Endothelial cell of umbilical vein (primary cell): ENCODE data around the gene SLCO2A1. TPM values are rescaled to one million over a fixed set of nuclear protein-coding genes. Genes with fewer than 3 reads are reported as not detected.
A peak's percentile ranks its signal among the peaks of the same experiment; 100 is the strongest.

Experiments
- BruUV-seq: library from RNA; stranded (reverse); fragments of 400-500 nt; replicated peaks from 2 replicates; lab custom pipeline; 2021; lab: Mats Ljungman, UMichigan
- CTCF ChIA-PET: fragments of 300-600, 350-600 bp; sonication (Branson Sonifier 250); formaldehyde crosslinking; loops from one replicate; lab custom pipeline; 2021; ENCODE audit warnings: antibody characterized with exemption, inconsistent platforms; lab: Charles Lee
- POLR2A ChIA-PET: fragments of 300-600, 350-600 bp; sonication (Branson Sonifier 250); formaldehyde crosslinking; loops from one replicate; lab custom pipeline; 2021; ENCODE audit warnings: antibody characterized with exemption, inconsistent platforms; lab: Charles Lee
- DNase-seq: peaks from one replicate; pipeline ENCODE4 v3.0.0-alpha.2; 2011; ENCODE audit warnings: low read depth, low spot score
- FAIRE-seq: peaks from 2 replicates; lab custom pipeline; 2011; peaks lifted over from hg19 to GRCh38; lab: Jason Lieb, UNC
- H2AFZ ChIP-seq: 2 replicates; pipeline ENCODE4 v1.6.0; 2012; ENCODE audit warnings: low read depth, low read length, control low read depth, inconsistent platforms
- H3K27ac ChIP-seq: 2 replicates; pipeline ENCODE4 v1.5.1; 2011; ENCODE audit warnings: low read depth, mild to moderate bottlenecking, control low read depth, low read length, moderate library complexity; ENCODE audit not compliant: insufficient read depth
- H3K27me3 ChIP-seq, 2 experiments: 2 replicates each; pipeline versions ENCODE4 v1.6.0 to v1.6.1; 2011; ENCODE audit warnings: low read length in 2 of 2, mixed read lengths in 1 of 2; ENCODE audit not compliant: control insufficient read depth in 2 of 2, insufficient read depth in 2 of 2
- H3K36me3 ChIP-seq, 2 experiments: 2 replicates in 1 of 2; 3 replicates in 1 of 2; pipeline ENCODE4 v1.5.1; 2011; ENCODE audit warnings: low read length in 2 of 2, mild to moderate bottlenecking in 1 of 2, moderate library complexity in 1 of 2; ENCODE audit not compliant: control insufficient read depth in 2 of 2, insufficient read depth in 2 of 2; ENCODE audit errors: extremely low read depth in 1 of 2
- H3K4me1 ChIP-seq: 3 replicates; pipeline ENCODE4 v1.5.1; 2011; ENCODE audit warnings: mild to moderate bottlenecking, low read length; ENCODE audit not compliant: control insufficient read depth, insufficient read depth; ENCODE audit errors: extremely low read depth
- H3K4me2 ChIP-seq: 2 replicates; pipeline ENCODE4 v1.6.1; 2011; ENCODE audit warnings: low read length, control low read depth, mixed read lengths; ENCODE audit not compliant: insufficient read depth
- H3K4me3 ChIP-seq, 3 experiments: fragments of 200-600 bp in 1 of 3; sonication (generic), shearing (Covaris generic) in 1 of 3; replicated peaks in 1 of 3; 2 replicates each; pipeline ENCODE4 v1.5.1; 2011 to 2016; ENCODE audit warnings: control low read depth in 3 of 3, low read length in 3 of 3, mild to moderate bottlenecking in 2 of 3, inconsistent platforms in 1 of 3, low read depth in 1 of 3, moderate library complexity in 1 of 3; ENCODE audit not compliant: insufficient read depth in 1 of 3
- H3K79me2 ChIP-seq: 2 replicates; pipeline ENCODE4 v1.6.0; 2012; ENCODE audit warnings: low read length, inconsistent platforms; ENCODE audit not compliant: control insufficient read depth, insufficient read depth
- H3K9ac ChIP-seq: replicated peaks from 2 replicates; pipeline ENCODE3; 2011; ENCODE audit warnings: low read length, control low read depth; ENCODE audit not compliant: insufficient read depth; ENCODE audit errors: extremely low read depth
- H3K9me1 ChIP-seq: replicated peaks from 3 replicates; pipeline ENCODE4 v1.6.0; 2011; ENCODE audit warnings: mild to moderate bottlenecking, low read length; ENCODE audit not compliant: control insufficient read depth, insufficient read depth; ENCODE audit errors: extremely low read depth
- H3K9me3 ChIP-seq: replicated peaks from 2 replicates; pipeline ENCODE4 v1.5.1; 2012; ENCODE audit warnings: low read length, inconsistent platforms; ENCODE audit not compliant: control insufficient read depth, insufficient read depth
- H4K20me1 ChIP-seq: replicated peaks from 2 replicates; pipeline ENCODE3; 2011; ENCODE audit warnings: mild to moderate bottlenecking, low read length; ENCODE audit not compliant: control insufficient read depth, insufficient read depth; ENCODE audit errors: extremely low read depth
- EZH2 ChIP-seq: IDR thresholded peaks from 2 replicates; pipeline ENCODE4 v1.6.1; 2012; ENCODE audit warnings: borderline replicate concordance, low read depth, mild to moderate bottlenecking, moderate library complexity, low read length, inconsistent platforms; ENCODE audit not compliant: severe bottlenecking
- FOS ChIP-seq: IDR thresholded peaks from 2 replicates; pipeline ENCODE4 v1.6.1; 2011; ENCODE audit warnings: mild to moderate bottlenecking, low read length, moderate library complexity, borderline replicate concordance; ENCODE audit not compliant: insufficient read depth
- GATA2 ChIP-seq: IDR thresholded peaks from 2 replicates; pipeline ENCODE4 v1.7.0; 2011; ENCODE audit warnings: low read depth, mild to moderate bottlenecking, moderate library complexity, mixed read lengths, low read length; ENCODE audit not compliant: insufficient read length, insufficient read depth
- JUN ChIP-seq: IDR thresholded peaks from 2 replicates; pipeline ENCODE4 v1.6.1; 2011; ENCODE audit warnings: borderline replicate concordance, low read depth; ENCODE audit not compliant: insufficient read length, insufficient read depth
- MYC ChIP-seq: IDR thresholded peaks from one replicate; pipeline ENCODE4 v1.6.1; 2011; ENCODE audit warnings: mild to moderate bottlenecking, low read depth, low read length
- POLR2A ChIP-seq: IDR thresholded peaks from 2 replicates; pipeline ENCODE4 v1.6.1; 2012; ENCODE audit warnings: low read depth, mild to moderate bottlenecking, control low read depth, low read length
- POLR2AphosphoS5 ChIP-seq: IDR thresholded peaks from 2 replicates; pipeline ENCODE4 v1.6.1; 2012; ENCODE audit warnings: low read depth, mild to moderate bottlenecking, control low read depth, low read length, moderate library complexity; ENCODE audit not compliant: insufficient read depth
- dilution Hi-C: fragments of 300-500 bp; cut with MboI; formaldehyde crosslinking; loops from one replicate; pipeline ENCODE4 v1.15.0; 2019; ENCODE audit warnings: low sequenced_read_pairs; ENCODE audit not compliant: extremely low pct_ligation_motif_present
- intact Hi-C: fragments of 100-400 bp; cut with micrococcal nuclease; formaldehyde crosslinking; loops from one replicate; pipeline ENCODE4 v1.10.0; 2022
- polyA plus RNA-seq, 4 experiments: library from polyadenylated mRNA; depleted of rRNA in 3 of 4; stranded (reverse) in 3 of 4; unstranded in 1 of 4; fragments of >200 nt; gene quantifications; 2 replicates each; pipeline versions ENCODE4 v1.2.1 to v1.2.3, GENCODE V29; 2011 to 2012; ENCODE audit warnings: missing spikeins in 1 of 4
- total RNA-seq: library from RNA; stranded (reverse); gene quantifications from 2 replicates; pipeline ENCODE4 v1.2.3, GENCODE V29; 2021
- TF ChIP-seq, protein P1 (sequence below): IDR thresholded peaks from 2 replicates; pipeline ENCODE4 v1.6.1; 2011; ENCODE audit not compliant: insufficient read depth, insufficient read length
- TF ChIP-seq, protein P2 (sequence below), 2 donors: IDR thresholded peaks; 1 replicate in 1 of 2; 2 replicates in 1 of 2; pipeline ENCODE4 v1.5.1; 2011; ENCODE audit warnings: low read length in 2 of 2, mild to moderate bottlenecking in 2 of 2, moderate library complexity in 2 of 2, control low read depth in 1 of 2, inconsistent platforms in 1 of 2, low read depth in 1 of 2; ENCODE audit not compliant: insufficient read depth in 1 of 2; ENCODE audit errors: extremely low read depth in 1 of 2

The SLCO2A1 gene
- total and polyA plus RNA-seq, 2 donors (not counting 3 experiments of a cell fraction or from before 2014, with no cell fraction given) = 1.4 to 11.9 TPM

DNA sequence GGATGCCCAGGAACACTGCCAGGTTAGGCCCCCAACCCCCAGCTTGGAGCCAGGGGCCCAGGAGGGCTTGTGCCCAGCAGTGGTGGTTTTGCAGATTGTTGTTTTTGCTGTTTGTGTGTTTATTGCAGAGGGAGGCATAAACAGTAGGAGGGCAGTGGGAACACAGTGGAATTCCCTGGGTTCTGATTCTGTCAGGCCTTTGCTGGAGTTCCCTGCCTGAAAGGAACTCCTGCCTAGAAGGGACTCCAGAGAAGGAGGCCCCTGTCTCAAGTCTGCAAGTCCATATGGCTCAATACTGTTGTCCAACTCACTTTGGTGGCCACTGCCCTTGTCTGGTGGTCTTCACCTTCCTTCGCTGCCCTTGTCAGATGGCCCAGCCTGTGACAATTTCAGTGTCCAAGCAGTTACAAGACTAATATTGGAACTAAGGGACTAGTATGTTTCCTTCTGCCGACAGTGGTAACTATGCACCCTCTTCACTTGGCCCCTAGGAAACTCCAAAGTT, 86.6 kb downstream of the SLCO2A1 start:
- ChIA-PET POLR2A (no interaction called here), CTCF (interaction anchor here (8.6 kb wide), 1 partner anchor 269 kb away, joined by 82 read pairs; no protein-coding TSS in a partner anchor)
- no TSS peak for BruUV-seq
- TF ChIP-seq POLR2A = no peak
- TF ChIP-seq POLR2AphosphoS5 = no peak
- TF ChIP-seq GATA2 = no peak
- TF ChIP-seq, protein P1, sequence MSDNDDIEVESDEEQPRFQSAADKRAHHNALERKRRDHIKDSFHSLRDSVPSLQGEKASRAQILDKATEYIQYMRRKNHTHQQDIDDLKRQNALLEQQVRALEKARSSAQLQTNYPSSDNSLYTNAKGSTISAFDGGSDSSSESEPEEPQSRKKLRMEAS = no peak
- TF ChIP-seq EZH2 = no peak
- TF ChIP-seq FOS = no peak
- TF ChIP-seq MYC = no peak
- TF ChIP-seq, protein P2, sequence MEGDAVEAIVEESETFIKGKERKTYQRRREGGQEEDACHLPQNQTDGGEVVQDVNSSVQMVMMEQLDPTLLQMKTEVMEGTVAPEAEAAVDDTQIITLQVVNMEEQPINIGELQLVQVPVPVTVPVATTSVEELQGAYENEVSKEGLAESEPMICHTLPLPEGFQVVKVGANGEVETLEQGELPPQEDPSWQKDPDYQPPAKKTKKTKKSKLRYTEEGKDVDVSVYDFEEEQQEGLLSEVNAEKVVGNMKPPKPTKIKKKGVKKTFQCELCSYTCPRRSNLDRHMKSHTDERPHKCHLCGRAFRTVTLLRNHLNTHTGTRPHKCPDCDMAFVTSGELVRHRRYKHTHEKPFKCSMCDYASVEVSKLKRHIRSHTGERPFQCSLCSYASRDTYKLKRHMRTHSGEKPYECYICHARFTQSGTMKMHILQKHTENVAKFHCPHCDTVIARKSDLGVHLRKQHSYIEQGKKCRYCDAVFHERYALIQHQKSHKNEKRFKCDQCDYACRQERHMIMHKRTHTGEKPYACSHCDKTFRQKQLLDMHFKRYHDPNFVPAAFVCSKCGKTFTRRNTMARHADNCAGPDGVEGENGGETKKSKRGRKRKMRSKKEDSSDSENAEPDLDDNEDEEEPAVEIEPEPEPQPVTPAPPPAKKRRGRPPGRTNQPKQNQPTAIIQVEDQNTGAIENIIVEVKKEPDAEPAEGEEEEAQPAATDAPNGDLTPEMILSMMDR (IDR thresholded peaks at IDR 0.05; ENCODE audit: extremely low read depth in 1 of 2, insufficient read depth in 1 of 2, low read depth in 1 of 2, low read length in 2 of 2) = no peak
- no peak for TF ChIP-seq JUN
- Histone ChIP-seq H3K9me3 (no peaks in the 10 kb centered on the region), H3K27me3 (no peaks in the 10 kb centered on the region), H3K4me2 (peak overlapping the region; percentile 18), H3K4me3 (no peak overlapping the region), H2AFZ (no peak overlapping the region), H3K36me3 (no peaks in the 10 kb centered on the region), H3K27ac (peak overlapping the region; percentile 88), H3K79me2 (no peaks in the 10 kb centered on the region), H3K9me1 (no peaks in the 10 kb centered on the region), H3K9ac (no peak overlapping the region), H4K20me1 (no peaks in the 10 kb centered on the region), H3K4me1 (peaks cover 62% of the 10 kb centered on the region)
- intact Hi-C loops (loop anchor here (1.0 to 10.0 kb wide), 4 partner anchors 36 to 419 kb away; partner anchors contain the start of gene CDV3), dilution Hi-C loops (loop anchor here (25.0 kb wide), 1 partner anchor 269 kb away; no protein-coding TSS in a partner anchor)
- FAIRE-seq (peak; percentile 59), DNase-seq (no peak)
